GM23338 (cell line): ENCODE results near the gene SH3BGRL. TPM values are rescaled to one million over a fixed set of nuclear protein-coding genes. Genes with fewer than 3 reads are reported as not detected.

ENCODE experiments used
- ATAC-seq: fragments of 200-7000 bp; cut with Tn5 transposase; 3 replicates; pipeline ENCODE4 v1.9.1; 2020
- DNase-seq: peaks from one replicate; pipeline ENCODE4 v3.0.0-alpha.2; 2015; ENCODE audit warnings: low spot score
- H2AFZ ChIP-seq: fragments of 200-600 bp; sonication (generic); 2 replicates; pipeline ENCODE4 v1.8.0; 2016; ENCODE audit warnings: antibody characterized with exemption, mild to moderate bottlenecking, moderate library complexity
- H3F3A ChIP-seq: fragments of 200-600 bp; sonication (generic); replicated peaks from 2 replicates; pipeline ENCODE4 v1.8.0; 2017; ENCODE audit warnings: antibody characterized with exemption, mixed run types, low read depth
- H3K27ac ChIP-seq: fragments of 200-600 bp; sonication (generic); 2 replicates; pipeline ENCODE4 v1.6.1; 2016; ENCODE audit warnings: low read depth
- H3K27me3 ChIP-seq: fragments of 200-600 bp; sonication (generic); 2 replicates; pipeline ENCODE4 v1.8.0; 2016; ENCODE audit warnings: mild to moderate bottlenecking, mixed run types, moderate library complexity; ENCODE audit not compliant: insufficient read depth
- H3K36me3 ChIP-seq: fragments of 200-600 bp; sonication (generic); 2 replicates; pipeline ENCODE4 v1.8.0; 2016; ENCODE audit warnings: mild to moderate bottlenecking; ENCODE audit not compliant: insufficient read depth
- H3K4me1 ChIP-seq: fragments of 200-600 bp; sonication (generic); 2 replicates; pipeline ENCODE4 v1.8.0; 2016; ENCODE audit warnings: mild to moderate bottlenecking, moderate library complexity; ENCODE audit not compliant: insufficient read depth
- H3K4me2 ChIP-seq: fragments of 200-600 bp; sonication (generic); 2 replicates; pipeline ENCODE4 v1.7.1; 2017; ENCODE audit warnings: mixed run types
- H3K4me3 ChIP-seq: fragments of 200-600 bp; sonication (generic); 2 replicates; pipeline ENCODE4 v1.6.1; 2016; ENCODE audit warnings: mixed run types
- H3K79me2 ChIP-seq: fragments of 200-600 bp; sonication (generic); replicated peaks from 2 replicates; pipeline ENCODE4 v1.8.0; 2017; ENCODE audit warnings: mild to moderate bottlenecking; ENCODE audit not compliant: insufficient read depth
- H3K9me2 ChIP-seq: fragments of 200-600 bp; sonication (generic); 2 replicates; pipeline ENCODE4 v1.8.0; 2017; ENCODE audit not compliant: insufficient read depth
- H4K20me1 ChIP-seq: fragments of 200-600 bp; sonication (generic); replicated peaks from 2 replicates; pipeline ENCODE4 v1.8.0; 2017; ENCODE audit warnings: mild to moderate bottlenecking; ENCODE audit not compliant: insufficient read depth
- H3K27ac Mint-ChIP-seq: 2 replicates; pipeline ENCODE4 v1.8.0; 2020; ENCODE audit warnings: inconsistent platforms, mild to moderate bottlenecking, moderate library complexity, mixed read lengths
- H3K27me3 Mint-ChIP-seq: 3 replicates; pipeline ENCODE4 v1.8.0; 2022; ENCODE audit warnings: low read depth, mild to moderate bottlenecking, moderate library complexity, mixed read lengths, inconsistent platforms; ENCODE audit not compliant: insufficient read depth, poor library complexity
- H3K36me3 Mint-ChIP-seq: 3 replicates; pipeline ENCODE4 v1.8.0; 2021; ENCODE audit warnings: low read depth, mild to moderate bottlenecking, inconsistent platforms, moderate library complexity, mixed read lengths
- H3K4me1 Mint-ChIP-seq: 3 replicates; pipeline ENCODE4 v1.8.0; 2020; ENCODE audit warnings: mild to moderate bottlenecking, inconsistent platforms, mixed read lengths
- H3K4me3 Mint-ChIP-seq: 3 replicates; pipeline ENCODE4 v1.8.0; 2021; ENCODE audit warnings: moderate library complexity, mild to moderate bottlenecking, inconsistent platforms, mixed read lengths
- H3K9me3 Mint-ChIP-seq: 3 replicates; pipeline ENCODE4 v1.8.0; 2020; ENCODE audit warnings: moderate library complexity, mild to moderate bottlenecking, inconsistent platforms, mixed read lengths
- CREB1 ChIP-seq: fragments of 250-450 bp; sonication (Bioruptor Pico); IDR thresholded peaks from 2 replicates; pipeline ENCODE4 v1.5.0; 2020; ENCODE audit warnings: low read depth, mild to moderate bottlenecking, moderate library complexity
- EZH2 ChIP-seq: fragments of 200-600 bp; sonication (generic); IDR thresholded peaks from one replicate; pipeline ENCODE4 v1.8.0; 2017; ENCODE audit warnings: antibody characterized with exemption, mild to moderate bottlenecking, low read depth; ENCODE audit not compliant: unreplicated experiment
- EZH2phosphoT487 ChIP-seq: fragments of 200-600 bp; sonication (generic); IDR thresholded peaks from one replicate; pipeline ENCODE4 v1.8.1; 2018; ENCODE audit warnings: antibody characterized with exemption; ENCODE audit not compliant: unreplicated experiment
- JUNB ChIP-seq: IDR thresholded peaks from one replicate; pipeline ENCODE4 v1.6.1; 2016; ENCODE audit warnings: antibody characterized with exemption; ENCODE audit not compliant: unreplicated experiment
- REST ChIP-seq: IDR thresholded peaks from one replicate; pipeline ENCODE4 v1.6.1; 2018; ENCODE audit warnings: antibody characterized with exemption; ENCODE audit not compliant: unreplicated experiment
- STAT1 ChIP-seq: IDR thresholded peaks from one replicate; pipeline ENCODE4 v1.6.1; 2016; ENCODE audit warnings: antibody characterized with exemption; ENCODE audit not compliant: unreplicated experiment
- ZNF114 ChIP-seq: fragments of 250-450 bp; sonication (Bioruptor Pico); IDR thresholded peaks from 2 replicates; pipeline ENCODE4 v1.5.0; 2020; ENCODE audit warnings: mild to moderate bottlenecking, moderate library complexity
- ZNF331 ChIP-seq: fragments of 250-450 bp; sonication (Bioruptor Pico); IDR thresholded peaks from 2 replicates; pipeline ENCODE4 v1.5.0; 2020; ENCODE audit warnings: low read depth, mild to moderate bottlenecking, moderate library complexity
- ZNF462 ChIP-seq: fragments of 250-450 bp; sonication (Bioruptor Pico); IDR thresholded peaks from 2 replicates; pipeline ENCODE4 v1.5.0; 2020; ENCODE audit warnings: mild to moderate bottlenecking, moderate library complexity
- polyA plus RNA-seq: library from polyadenylated mRNA; unstranded; fragments of >200 nt; fragmentation: Nextera tagmentation; extraction: Ambion mirVana; gene quantifications from 2 replicates; pipeline ENCODE4 v1.2.1, GENCODE V29; 2016
- total RNA-seq: library from RNA; depleted of rRNA; stranded (reverse); fragments of >200 nt; shearing (Covaris generic); gene quantifications from 2 replicates; pipeline ENCODE4 v1.2.3, GENCODE V29; 2014

The SH3BGRL gene
- total and polyA plus RNA-seq, 2 experiments from 2014 or later: 60.8 to 61.1 TPM

GRCh38 chrX:81259714-81260395 lies 58.0 kb downstream of the SH3BGRL start:
- Mint-ChIP-seq H3K27me3 (no peaks in the 10 kb centered on the region), H3K27ac (peak overlapping the region; percentile 82), H3K36me3 (no peaks in the 10 kb centered on the region), H3K9me3 (no peaks in the 10 kb centered on the region), H3K4me1 (peaks cover 58% of the 10 kb centered on the region; the same call in 2 of the 3 replicates), H3K4me3 (peak overlapping the region; percentile 12; the same call in 1 of the 3 replicates)
- Histone ChIP-seq H3K4me3 (0 out of 2 replicates have a peak overlapping the region, but pooled peaks have one; percentile 10), H3K79me2 (peaks cover 2% of the 10 kb centered on the region; the same call in 1 of the 2 replicates), H3K4me1 (peaks cover 50% of the 10 kb centered on the region), H3K36me3 (no peaks in the 10 kb centered on the region), H4K20me1 (no peaks in the 10 kb centered on the region), H3F3A (no peaks in the 10 kb centered on the region), H3K9me2 (no peaks in the 10 kb centered on the region), H3K27ac (peak overlapping the region; percentile 35), H3K27me3 (no peaks in the 10 kb centered on the region), H2AFZ (no peak overlapping the region), H3K4me2 (peak overlapping the region; percentile 69)
- TF ChIP-seq CREB1 (CRISPR knock-in tag) (no peak), ZNF114 (CRISPR knock-in tag) (no peak), ZNF331 (CRISPR knock-in tag) (no peak), STAT1 (no peak), EZH2 (no peak)
- DNase-seq (no peak), ATAC-seq (no peak)

- Histone ChIP-seq H3K4me3 (no peak overlapping the region), H3K79me2 (peaks cover 6% of the 10 kb centered on the region; the same call in 1 of the 2 replicates), H4K20me1 (no peaks in the 10 kb centered on the region), H2AFZ (no peak overlapping the region), H3K27me3 (no peaks in the 10 kb centered on the region), H3K27ac (no peak overlapping the region), H3K9me2 (no peaks in the 10 kb centered on the region), H3K4me2 (no peak overlapping the region), H3F3A (no peaks in the 10 kb centered on the region), H3K36me3 (no peaks in the 10 kb centered on the region), H3K4me1 (peaks cover 45% of the 10 kb centered on the region)
- H3K4me3 Mint-ChIP-seq: no peak overlapping the region
- DNase-seq (no peak), ATAC-seq (no peak)
- H3K27me3 Mint-ChIP-seq: no peaks in the 10 kb centered on the region
- no peaks in the 10 kb centered on the region for H3K36me3 Mint-ChIP-seq
- peaks cover 52% of the 10 kb centered on the region; the same call in 2 of the 3 replicates for H3K4me1 Mint-ChIP-seq
- H3K27ac Mint-ChIP-seq: no peak overlapping the region
- no peaks in the 10 kb centered on the region for H3K9me3 Mint-ChIP-seq
- TF ChIP-seq EZH2phosphoT487: no peak
- TF ChIP-seq ZNF331 (CRISPR knock-in tag): no peak
- no peak for TF ChIP-seq REST
- TF ChIP-seq STAT1: no peak
- no peak for TF ChIP-seq JUNB
- TF ChIP-seq ZNF114 (CRISPR knock-in tag): no peak
- TF ChIP-seq CREB1 (CRISPR knock-in tag): no peak
- no peak for TF ChIP-seq ZNF462 (CRISPR knock-in tag)
- no peak for TF ChIP-seq EZH2
Observed at GRCh38 chrX:81261576-81261975, 59.7 kb downstream of the SH3BGRL start.
